ENCODE measurements around the gene PSME2. TPM values are rescaled to one million over a fixed set of nuclear protein-coding genes. Genes with fewer than 3 reads are reported as not detected.

The PSME2 gene
- total RNA-seq, 1 experiment from 2014 or later = 134 TPM

DNA sequence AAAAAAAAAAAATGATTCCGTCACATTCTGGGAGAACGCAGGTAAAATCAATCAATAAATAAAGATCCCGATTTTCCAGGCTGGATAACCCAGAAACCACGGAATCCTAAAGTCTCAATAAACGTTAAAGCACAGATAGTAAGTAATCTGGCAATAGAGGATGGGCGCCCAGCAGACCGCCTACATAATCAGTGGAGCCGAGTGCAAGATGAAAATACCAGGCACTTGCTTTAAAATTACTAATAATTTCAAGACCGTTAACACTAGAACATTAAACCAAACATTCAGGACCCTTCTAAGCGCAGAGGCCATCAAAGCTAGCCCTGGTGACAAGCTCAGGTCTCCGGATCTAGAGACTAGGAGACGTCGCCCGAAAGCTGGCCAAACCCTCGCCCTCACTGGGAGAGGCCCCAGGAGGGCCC is 33.0 kb downstream of the PSME2 start:
- intact Hi-C loops (cut with micrococcal nuclease) = no loop called here
- ChIA-PET CTCF (interaction anchor here (0.6 to 2.1 kb wide), 9 partner anchors 20 to 1228 kb away, joined by 3 to 8 read pairs (median 5); no protein-coding TSS in a partner anchor), POLR2A (interaction anchor here (0.6 to 6.6 kb wide), 22 partner anchors 9 to 792 kb away, joined by 3 to 252 read pairs (median 10); partner anchors contain the start of genes CHMP4A, DHRS4L2, EMC9 and FITM1)
- DNase-seq (ENCODE audit: unreplicated experiment) = no peak
- Mint-ChIP-seq H3K27me3 (ENCODE audit: insufficient read depth, unreplicated experiment) (no peaks in the 10 kb centered on the region), H3K4me1 (ENCODE audit: insufficient read depth, unreplicated experiment) (peaks cover 14% of the 10 kb centered on the region), H3K36me3 (ENCODE audit: insufficient read depth, unreplicated experiment) (peaks cover 23% of the 10 kb centered on the region), H3K9me3 (ENCODE audit: unreplicated experiment) (no peaks in the 10 kb centered on the region), H3K27ac (ENCODE audit: low read depth, unreplicated experiment) (peak overlapping the region; percentile 99), H3K4me3 (ENCODE audit: unreplicated experiment) (peak overlapping the region; percentile 97)
- TF ChIP-seq, protein P1, sequence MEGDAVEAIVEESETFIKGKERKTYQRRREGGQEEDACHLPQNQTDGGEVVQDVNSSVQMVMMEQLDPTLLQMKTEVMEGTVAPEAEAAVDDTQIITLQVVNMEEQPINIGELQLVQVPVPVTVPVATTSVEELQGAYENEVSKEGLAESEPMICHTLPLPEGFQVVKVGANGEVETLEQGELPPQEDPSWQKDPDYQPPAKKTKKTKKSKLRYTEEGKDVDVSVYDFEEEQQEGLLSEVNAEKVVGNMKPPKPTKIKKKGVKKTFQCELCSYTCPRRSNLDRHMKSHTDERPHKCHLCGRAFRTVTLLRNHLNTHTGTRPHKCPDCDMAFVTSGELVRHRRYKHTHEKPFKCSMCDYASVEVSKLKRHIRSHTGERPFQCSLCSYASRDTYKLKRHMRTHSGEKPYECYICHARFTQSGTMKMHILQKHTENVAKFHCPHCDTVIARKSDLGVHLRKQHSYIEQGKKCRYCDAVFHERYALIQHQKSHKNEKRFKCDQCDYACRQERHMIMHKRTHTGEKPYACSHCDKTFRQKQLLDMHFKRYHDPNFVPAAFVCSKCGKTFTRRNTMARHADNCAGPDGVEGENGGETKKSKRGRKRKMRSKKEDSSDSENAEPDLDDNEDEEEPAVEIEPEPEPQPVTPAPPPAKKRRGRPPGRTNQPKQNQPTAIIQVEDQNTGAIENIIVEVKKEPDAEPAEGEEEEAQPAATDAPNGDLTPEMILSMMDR (IDR thresholded peaks at IDR 0.05; ENCODE audit: unreplicated experiment) = no peak
- BruUV-seq (replicated peaks) = TSS peak; percentile 83

DNA sequence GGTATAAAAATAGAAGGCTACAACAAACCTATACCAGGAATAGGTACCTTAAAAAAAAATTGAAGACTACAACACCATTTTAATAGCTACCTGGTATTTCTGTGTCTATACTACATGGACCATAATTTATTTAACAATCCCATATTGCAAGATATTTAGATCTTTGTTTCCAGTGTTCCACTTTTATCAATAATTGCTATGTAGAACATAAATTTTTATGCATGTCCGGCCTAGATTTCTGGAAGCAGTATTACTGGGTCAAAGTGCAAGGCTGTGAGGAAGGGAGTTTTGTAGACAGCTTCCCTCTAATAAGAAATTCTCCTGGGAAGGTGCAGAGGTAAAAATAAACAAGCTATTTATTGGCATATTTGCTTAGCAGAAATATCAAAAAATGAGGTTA is 35.9 kb downstream of the PSME2 start:
- DNase-seq (ENCODE audit: unreplicated experiment) = no peak
- no peak overlapping the region for H3K4me3 Mint-ChIP-seq (ENCODE audit: unreplicated experiment)
- ChIA-PET CTCF (interaction anchor here (0.6 to 10.7 kb wide), 16 partner anchors 15 to 635 kb away, joined by 3 to 272 read pairs (median 4); partner anchors contain the start of genes DHRS1, IRF9, NOP9 and PCK2), POLR2A (interaction anchor here (0.6 to 6.8 kb wide), 21 partner anchors 13 to 824 kb away, joined by 3 to 90 read pairs (median 3); partner anchors contain the start of genes DHRS4L2, EMC9, IPO4 and IRF9)
- TF ChIP-seq, protein P1 (IDR thresholded peaks at IDR 0.05; ENCODE audit: unreplicated experiment) = no peak
- H3K36me3 Mint-ChIP-seq (ENCODE audit: insufficient read depth, unreplicated experiment) = peaks cover 10% of the 10 kb centered on the region
- H3K27me3 Mint-ChIP-seq (ENCODE audit: insufficient read depth, unreplicated experiment) = no peaks in the 10 kb centered on the region
- intact Hi-C loops (cut with micrococcal nuclease) = no loop called here
- H3K9me3 Mint-ChIP-seq (ENCODE audit: unreplicated experiment) = no peaks in the 10 kb centered on the region
- no peak overlapping the region for H3K27ac Mint-ChIP-seq (ENCODE audit: low read depth, unreplicated experiment)
- BruUV-seq (replicated peaks) = no TSS peak
- peaks cover 15% of the 10 kb centered on the region for H3K4me1 Mint-ChIP-seq (ENCODE audit: insufficient read depth, unreplicated experiment)

DNA sequence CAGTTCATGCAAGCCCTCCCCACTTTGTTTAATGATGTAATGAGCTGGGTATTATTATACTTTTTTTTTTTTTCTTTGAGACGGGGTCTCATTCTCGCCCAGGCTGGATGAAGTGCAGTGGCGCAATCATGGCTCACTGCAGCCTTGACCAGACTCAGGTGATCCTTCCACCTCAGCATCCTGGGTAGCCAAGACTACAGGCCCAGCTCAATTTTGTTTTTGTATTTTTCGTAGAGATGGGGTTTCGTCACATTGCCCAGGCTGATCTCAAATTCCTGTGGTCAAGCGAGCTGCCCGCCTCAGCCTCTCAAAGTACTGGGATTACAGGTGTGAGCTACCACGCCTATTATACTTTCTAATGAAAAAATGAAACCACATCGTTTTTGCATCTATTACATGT is 36.4 kb downstream of the PSME2 start:
- CTCF ChIA-PET = interaction anchor here (0.5 to 10.7 kb wide), 20 partner anchors 9 to 1120 kb away, joined by 3 to 272 read pairs (median 4); partner anchors contain the start of genes IRF9 and PCK2
- Mint-ChIP-seq H3K4me1 (ENCODE audit: insufficient read depth, unreplicated experiment) (peaks cover 11% of the 10 kb centered on the region), H3K9me3 (ENCODE audit: unreplicated experiment) (no peaks in the 10 kb centered on the region), H3K27ac (ENCODE audit: low read depth, unreplicated experiment) (no peak overlapping the region), H3K4me3 (ENCODE audit: unreplicated experiment) (no peak overlapping the region), H3K36me3 (ENCODE audit: insufficient read depth, unreplicated experiment) (peaks cover 9% of the 10 kb centered on the region), H3K27me3 (ENCODE audit: insufficient read depth, unreplicated experiment) (no peaks in the 10 kb centered on the region)
- DNase-seq (ENCODE audit: unreplicated experiment) = peak; percentile 65
- POLR2A ChIA-PET = interaction anchor here (0.6 to 6.8 kb wide), 20 partner anchors 17 to 824 kb away, joined by 3 to 90 read pairs (median 3); partner anchors contain the start of genes DHRS4L2, EMC9, IPO4 and IRF9
- TF ChIP-seq, protein P1 (IDR thresholded peaks at IDR 0.05; ENCODE audit: unreplicated experiment) = no peak
- intact Hi-C loops (cut with micrococcal nuclease) = no loop called here
- no TSS peak for BruUV-seq (replicated peaks)

DNA sequence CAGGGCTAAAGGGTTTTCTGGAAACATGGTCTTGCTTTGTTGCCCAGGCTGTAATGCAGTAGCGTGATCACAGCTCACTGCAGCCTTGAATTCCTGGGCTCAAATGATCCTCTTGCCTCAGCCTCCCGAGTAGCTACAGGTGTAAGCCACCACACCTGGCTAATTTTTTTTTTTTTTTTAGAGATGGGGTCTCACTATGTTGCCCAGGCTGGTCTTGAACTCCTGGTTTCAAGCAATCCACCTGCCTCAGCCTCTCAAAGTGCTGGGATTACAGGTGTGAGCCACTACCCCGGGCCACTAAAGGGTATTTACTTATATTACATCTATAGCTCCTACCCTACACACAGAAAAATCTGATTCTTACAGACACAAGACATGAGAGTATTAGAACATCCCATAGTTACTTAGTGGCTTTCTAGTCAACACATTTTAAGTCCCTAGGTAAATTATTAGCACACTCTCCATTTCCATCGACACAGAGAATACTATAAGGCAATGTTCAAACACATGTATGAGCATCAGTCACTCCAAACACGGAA is 38.0 kb downstream of the PSME2 start:
- intact Hi-C loops (cut with micrococcal nuclease) = loop anchor here (1.0 to 5.0 kb wide), 4 partner anchors 14 to 189 kb away; partner anchors contain the start of genes DHRS1, NOP9 and PCK2
- CTCF ChIA-PET = interaction anchor here (0.6 to 10.7 kb wide), 39 partner anchors 8 to 640 kb away, joined by 3 to 272 read pairs (median 4); partner anchors contain the start of genes IRF9, PCK2, PSME1 and PSME2

More for the DNA sequence above, 38.0 kb downstream of the PSME2 start:
- BruUV-seq (replicated peaks) = no TSS peak
- Mint-ChIP-seq H3K27me3 (ENCODE audit: insufficient read depth, unreplicated experiment) (no peaks in the 10 kb centered on the region), H3K4me1 (ENCODE audit: insufficient read depth, unreplicated experiment) (peaks cover 11% of the 10 kb centered on the region), H3K36me3 (ENCODE audit: insufficient read depth, unreplicated experiment) (no peaks in the 10 kb centered on the region), H3K27ac (ENCODE audit: low read depth, unreplicated experiment) (no peak overlapping the region), H3K9me3 (ENCODE audit: unreplicated experiment) (no peaks in the 10 kb centered on the region), H3K4me3 (ENCODE audit: unreplicated experiment) (no peak overlapping the region)
- no peak for DNase-seq (ENCODE audit: unreplicated experiment)
- TF ChIP-seq, protein P1 (IDR thresholded peaks at IDR 0.05; ENCODE audit: unreplicated experiment) = no peak
- POLR2A ChIA-PET = interaction anchor here (0.6 to 6.8 kb wide), 17 partner anchors 8 to 190 kb away, joined by 3 to 90 read pairs (median 4); partner anchors contain the start of genes EMC9, IPO4, IRF9 and PCK2

All from MCF 10A (cell line).